Endodermal cell (in vitro differentiated cells): ENCODE data around the gene DLG3. TPM values are rescaled to one million over a fixed set of nuclear protein-coding genes. Genes with fewer than 3 reads are reported as not detected.

Experiments
- DNase-seq: peaks from one replicate; pipeline ENCODE4 v3.0.0-alpha.2; 2017
- H3K27ac ChIP-seq: 2 replicates; pipeline ENCODE4 v1.5.1; 2013; ENCODE audit warnings: mild to moderate bottlenecking, low read depth, low read length, moderate library complexity
- H3K27me3 ChIP-seq: 2 replicates; pipeline ENCODE4 v1.6.1; 2013; ENCODE audit warnings: mild to moderate bottlenecking, low read length, moderate library complexity; ENCODE audit not compliant: insufficient read depth, control insufficient read depth, poor library complexity, severe bottlenecking
- H3K36me3 ChIP-seq: 2 replicates; pipeline ENCODE4 v1.7.0; 2013; ENCODE audit warnings: mild to moderate bottlenecking, low read length, moderate library complexity; ENCODE audit not compliant: control insufficient read depth, insufficient read depth
- H3K4me1 ChIP-seq: one replicate; pipeline ENCODE4 v1.7.0; 2013; ENCODE audit warnings: low read length; ENCODE audit not compliant: control insufficient read depth, insufficient read depth
- H3K4me3 ChIP-seq: 2 replicates; pipeline ENCODE4 v1.5.1; 2013; ENCODE audit warnings: mild to moderate bottlenecking, low read length, moderate library complexity
- H3K9ac ChIP-seq: 2 replicates; pipeline ENCODE4 v1.6.1; 2013; ENCODE audit warnings: mild to moderate bottlenecking, low read length, moderate library complexity; ENCODE audit not compliant: poor library complexity, severe bottlenecking; ENCODE audit errors: extremely low read depth
- H3K9me3 ChIP-seq: 2 replicates; pipeline ENCODE4 v1.6.1; 2013; ENCODE audit warnings: mild to moderate bottlenecking, low read length, moderate library complexity; ENCODE audit not compliant: control insufficient read depth
- H3K27ac Mint-ChIP-seq: 2 replicates; pipeline ENCODE4 v1.8.0; 2020; ENCODE audit warnings: mixed read lengths
- H3K27me3 Mint-ChIP-seq: 2 replicates; pipeline ENCODE4 v1.8.0; 2021; ENCODE audit warnings: mild to moderate bottlenecking, mixed read lengths; ENCODE audit not compliant: insufficient read depth
- H3K36me3 Mint-ChIP-seq: 2 replicates; pipeline ENCODE4 v1.8.0; 2020; ENCODE audit warnings: low read depth, mixed read lengths
- H3K4me1 Mint-ChIP-seq: 2 replicates; pipeline ENCODE4 v1.8.0; 2020; ENCODE audit warnings: mixed read lengths
- H3K4me3 Mint-ChIP-seq: 2 replicates; pipeline ENCODE4 v1.8.0; 2020; ENCODE audit warnings: mild to moderate bottlenecking, moderate library complexity, mixed read lengths
- H3K9me3 Mint-ChIP-seq: 2 replicates; pipeline ENCODE4 v1.8.0; 2020; ENCODE audit warnings: mild to moderate bottlenecking, mixed read lengths
- CTCF ChIP-seq: fragments of 200-600 bp; sonication (generic); conservative IDR thresholded peaks from 2 replicates; pipeline ENCODE4 v1.5.0; 2021; ENCODE audit warnings: antibody characterized with exemption, mild to moderate bottlenecking
- WGBS, 2 experiments: methylation state at CpG; one replicate each; pipeline versions ENCODE4 v1.1.5 to v1.1.7; 2013; ENCODE audit warnings: missing lambda C conversion rate in 2 of 2, mixed read lengths in 1 of 2; ENCODE audit not compliant: insufficient coverage in 1 of 2, insufficient read length in 1 of 2; 5-methylcytosine and 5-hydroxymethylcytosine counted together
- total RNA-seq, 2 donors: library from RNA; stranded (reverse); fragmentation: NEBNext Ultra II Directional in 1 of 2; extraction: Animal tissue kit (Norgen Biotek cat#: 25700) in 1 of 2; gene quantifications; 2 replicates in 1 of 2; 3 replicates in 1 of 2; pipeline ENCODE4 v1.2.1, GENCODE V29; 2021

The DLG3 gene
- total RNA-seq, 2 donors from 2014 or later: 53.9 to 59.4 TPM

- Histone ChIP-seq H3K27me3 (no peaks in the 10 kb centered on the region), H3K9me3 (no peaks in the 10 kb centered on the region), H3K4me3 (no peak overlapping the region), H3K27ac (no peak overlapping the region), H3K4me1 (peaks cover 14% of the 10 kb centered on the region), H3K9ac (no peak overlapping the region), H3K36me3 (peaks cover 10% of the 10 kb centered on the region)
- peaks cover 16% of the 10 kb centered on the region for H3K36me3 Mint-ChIP-seq
- no peak overlapping the region for H3K4me3 Mint-ChIP-seq
- peaks cover 59% of the 10 kb centered on the region for H3K4me1 Mint-ChIP-seq
- WGBS, 2 experiments: 36% methylated on average over 2 of the region's 4 CpGs; no CpG with 5 or more reads in 1 of the 2 experiments
- H3K27me3 Mint-ChIP-seq: no peaks in the 10 kb centered on the region
- H3K27ac Mint-ChIP-seq: peak overlapping the region; percentile 26
- no peak for TF ChIP-seq CTCF
- DNase-seq: no peak
- peaks cover 48% of the 10 kb centered on the region for H3K9me3 Mint-ChIP-seq
Observed at GRCh38 chrX:70477734-70478075, 33.1 kb downstream of the DLG3 start.

GRCh38 chrX:70478526-70479245 lies 34.1 kb downstream of the DLG3 start:
- Histone ChIP-seq H3K27me3 (no peaks in the 10 kb centered on the region), H3K9ac (no peak overlapping the region), H3K27ac (peak overlapping the region; percentile 8), H3K4me3 (no peak overlapping the region), H3K4me1 (peaks cover 18% of the 10 kb centered on the region), H3K36me3 (peaks cover 10% of the 10 kb centered on the region), H3K9me3 (no peaks in the 10 kb centered on the region)
- Mint-ChIP-seq H3K36me3 (peaks cover 12% of the 10 kb centered on the region), H3K4me1 (peaks cover 65% of the 10 kb centered on the region), H3K9me3 (peaks cover 50% of the 10 kb centered on the region), H3K27me3 (no peaks in the 10 kb centered on the region), H3K27ac (no peak overlapping the region), H3K4me3 (no peak overlapping the region)
- no peak for DNase-seq
- WGBS, 2 experiments: 59 to 80% methylated on average over 2 to 9 of the region's 10 CpGs
- no peak for TF ChIP-seq CTCF

GRCh38 chrX:70479247-70479921 lies 34.7 kb downstream of the DLG3 start:
- WGBS, 2 experiments: 93% methylated on average over 2 of the region's 4 CpGs; no CpG with 5 or more reads in 1 of the 2 experiments
- TF ChIP-seq CTCF: no peak
- Mint-ChIP-seq H3K27ac (no peak overlapping the region), H3K27me3 (no peaks in the 10 kb centered on the region), H3K4me1 (peaks cover 66% of the 10 kb centered on the region), H3K9me3 (peaks cover 48% of the 10 kb centered on the region), H3K4me3 (no peak overlapping the region), H3K36me3 (peaks cover 15% of the 10 kb centered on the region)
- Histone ChIP-seq H3K4me3 (no peak overlapping the region), H3K36me3 (peaks cover 15% of the 10 kb centered on the region), H3K4me1 (peaks cover 18% of the 10 kb centered on the region), H3K27me3 (no peaks in the 10 kb centered on the region), H3K9ac (no peak overlapping the region), H3K27ac (peak overlapping the region; percentile 8), H3K9me3 (no peaks in the 10 kb centered on the region)
- no peak for DNase-seq
